ENCODE measurements around the gene ZNF124.

DNA sequence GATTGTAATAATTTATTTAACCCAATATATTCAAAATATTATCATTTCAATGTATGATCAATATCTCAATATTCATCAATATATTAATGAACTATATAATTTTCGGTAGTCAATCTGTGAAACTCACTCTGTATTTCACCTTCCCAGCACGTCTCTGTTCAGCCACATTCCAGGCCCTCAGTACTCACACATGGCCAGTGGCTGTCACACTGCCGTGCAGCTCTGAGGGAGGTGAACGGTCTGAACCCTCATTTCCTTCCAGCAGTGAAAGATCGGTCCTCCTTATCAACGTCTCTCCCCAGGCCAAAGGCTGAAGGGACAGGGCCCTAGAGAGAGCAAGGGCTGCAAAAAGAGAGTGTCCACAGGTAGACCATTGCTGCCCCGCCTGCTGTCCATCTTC, 39.5 kb upstream of the ZNF124 start:
- TF ChIP-seq, protein P1, sequence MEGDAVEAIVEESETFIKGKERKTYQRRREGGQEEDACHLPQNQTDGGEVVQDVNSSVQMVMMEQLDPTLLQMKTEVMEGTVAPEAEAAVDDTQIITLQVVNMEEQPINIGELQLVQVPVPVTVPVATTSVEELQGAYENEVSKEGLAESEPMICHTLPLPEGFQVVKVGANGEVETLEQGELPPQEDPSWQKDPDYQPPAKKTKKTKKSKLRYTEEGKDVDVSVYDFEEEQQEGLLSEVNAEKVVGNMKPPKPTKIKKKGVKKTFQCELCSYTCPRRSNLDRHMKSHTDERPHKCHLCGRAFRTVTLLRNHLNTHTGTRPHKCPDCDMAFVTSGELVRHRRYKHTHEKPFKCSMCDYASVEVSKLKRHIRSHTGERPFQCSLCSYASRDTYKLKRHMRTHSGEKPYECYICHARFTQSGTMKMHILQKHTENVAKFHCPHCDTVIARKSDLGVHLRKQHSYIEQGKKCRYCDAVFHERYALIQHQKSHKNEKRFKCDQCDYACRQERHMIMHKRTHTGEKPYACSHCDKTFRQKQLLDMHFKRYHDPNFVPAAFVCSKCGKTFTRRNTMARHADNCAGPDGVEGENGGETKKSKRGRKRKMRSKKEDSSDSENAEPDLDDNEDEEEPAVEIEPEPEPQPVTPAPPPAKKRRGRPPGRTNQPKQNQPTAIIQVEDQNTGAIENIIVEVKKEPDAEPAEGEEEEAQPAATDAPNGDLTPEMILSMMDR (IDR thresholded peaks at IDR 0.05) = no peak
- TF ChIP-seq POLR2AphosphoS5 (IDR thresholded peaks at IDR 0.05) = no peak

Data from sigmoid colon (tissue), 4 donors.